ENCODE measurements around the gene FAXDC2.

The FAXDC2 gene

DNA sequence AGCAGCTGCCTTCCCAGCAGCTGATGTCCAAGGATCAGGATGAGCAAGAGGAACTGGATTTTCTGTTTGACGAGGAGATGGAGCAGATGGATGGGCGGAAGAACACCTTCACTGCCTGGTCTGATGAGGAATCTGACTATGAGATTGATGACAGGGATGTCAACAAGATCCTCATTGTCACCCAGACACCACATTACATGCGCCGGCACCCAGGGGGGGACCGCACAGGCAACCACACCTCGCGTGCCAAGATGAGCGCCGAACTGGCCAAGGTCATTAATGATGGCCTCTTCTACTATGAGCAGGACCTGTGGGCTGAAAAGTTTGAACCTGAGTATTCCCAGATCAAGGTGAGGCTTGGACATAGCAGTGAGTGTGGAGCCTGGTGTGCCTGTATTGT is 48.4 kb downstream of the FAXDC2 start:
- no peaks in the 10 kb centered on the region for H3K27me3 ChIP-seq
- H3K4me3 ChIP-seq, result no peak overlapping the region
- no peak overlapping the region for H3K27ac ChIP-seq
- intact Hi-C loops (cut with DNase I; ENCODE audit: low total_unique reads), result no loop called here
- TF ChIP-seq, protein P1, sequence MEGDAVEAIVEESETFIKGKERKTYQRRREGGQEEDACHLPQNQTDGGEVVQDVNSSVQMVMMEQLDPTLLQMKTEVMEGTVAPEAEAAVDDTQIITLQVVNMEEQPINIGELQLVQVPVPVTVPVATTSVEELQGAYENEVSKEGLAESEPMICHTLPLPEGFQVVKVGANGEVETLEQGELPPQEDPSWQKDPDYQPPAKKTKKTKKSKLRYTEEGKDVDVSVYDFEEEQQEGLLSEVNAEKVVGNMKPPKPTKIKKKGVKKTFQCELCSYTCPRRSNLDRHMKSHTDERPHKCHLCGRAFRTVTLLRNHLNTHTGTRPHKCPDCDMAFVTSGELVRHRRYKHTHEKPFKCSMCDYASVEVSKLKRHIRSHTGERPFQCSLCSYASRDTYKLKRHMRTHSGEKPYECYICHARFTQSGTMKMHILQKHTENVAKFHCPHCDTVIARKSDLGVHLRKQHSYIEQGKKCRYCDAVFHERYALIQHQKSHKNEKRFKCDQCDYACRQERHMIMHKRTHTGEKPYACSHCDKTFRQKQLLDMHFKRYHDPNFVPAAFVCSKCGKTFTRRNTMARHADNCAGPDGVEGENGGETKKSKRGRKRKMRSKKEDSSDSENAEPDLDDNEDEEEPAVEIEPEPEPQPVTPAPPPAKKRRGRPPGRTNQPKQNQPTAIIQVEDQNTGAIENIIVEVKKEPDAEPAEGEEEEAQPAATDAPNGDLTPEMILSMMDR (IDR thresholded peaks at IDR 0.05), result no peak
- peaks cover 77 to 89% (median 86%) of the 10 kb centered on the region in 3 donors for H3K36me3 ChIP-seq
- no peaks in the 10 kb centered on the region for H3K9me3 ChIP-seq
- peaks cover 0 to 9% (median 0%) of the 10 kb centered on the region in 4 donors for H3K4me1 ChIP-seq
- no peak for DNase-seq

DNA sequence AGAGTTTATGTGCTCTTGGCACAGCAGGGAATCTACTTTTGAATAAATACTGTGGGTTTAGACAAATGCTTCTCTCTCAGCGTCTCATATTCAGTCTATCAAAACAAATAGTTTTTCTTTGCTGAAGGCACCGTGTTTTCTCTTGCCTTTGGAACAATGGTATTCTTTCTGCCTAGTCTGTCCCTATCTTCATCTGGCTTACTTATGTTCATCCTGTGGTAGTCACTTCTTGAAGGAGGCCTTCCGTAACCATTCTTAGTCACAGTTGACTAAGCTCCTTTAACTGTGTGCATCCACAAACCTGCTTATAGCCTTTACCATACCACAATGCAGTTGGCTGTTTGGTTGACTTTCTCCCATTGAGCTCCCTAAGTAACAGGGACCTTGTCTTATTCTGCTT is 49.3 kb downstream of the FAXDC2 start:
- H3K4me1 ChIP-seq, result peaks cover 0 to 9% (median 0%) of the 10 kb centered on the region in 4 donors

GRCh38 chr5:154800582-154800981 is 49.8 kb downstream of the FAXDC2 start:
- Histone ChIP-seq H3K9me3 (no peaks in the 10 kb centered on the region), H3K4me1 (peaks cover 0 to 9% (median 0%) of the 10 kb centered on the region in 4 donors), H3K27me3 (no peaks in the 10 kb centered on the region), H3K4me3 (no peak overlapping the region), H3K27ac (no peak overlapping the region), H3K36me3 (peaks cover 66 to 84% (median 76%) of the 10 kb centered on the region in 3 donors)
- intact Hi-C loops (cut with DNase I; ENCODE audit: low total_unique reads), result no loop called here
- no peak for DNase-seq
- TF ChIP-seq, protein P1 (IDR thresholded peaks at IDR 0.05), result no peak

More for the DNA sequence above, 49.3 kb downstream of the FAXDC2 start:
- intact Hi-C loops (cut with DNase I; ENCODE audit: low total_unique reads), result no loop called here
- no peak for DNase-seq
- Histone ChIP-seq H3K9me3 (no peaks in the 10 kb centered on the region), H3K36me3 (peaks cover 71 to 89% (median 81%) of the 10 kb centered on the region in 3 donors), H3K27me3 (no peaks in the 10 kb centered on the region), H3K4me3 (no peak overlapping the region), H3K27ac (no peak overlapping the region)
- TF ChIP-seq, protein P1 (IDR thresholded peaks at IDR 0.05), result no peak

DNA sequence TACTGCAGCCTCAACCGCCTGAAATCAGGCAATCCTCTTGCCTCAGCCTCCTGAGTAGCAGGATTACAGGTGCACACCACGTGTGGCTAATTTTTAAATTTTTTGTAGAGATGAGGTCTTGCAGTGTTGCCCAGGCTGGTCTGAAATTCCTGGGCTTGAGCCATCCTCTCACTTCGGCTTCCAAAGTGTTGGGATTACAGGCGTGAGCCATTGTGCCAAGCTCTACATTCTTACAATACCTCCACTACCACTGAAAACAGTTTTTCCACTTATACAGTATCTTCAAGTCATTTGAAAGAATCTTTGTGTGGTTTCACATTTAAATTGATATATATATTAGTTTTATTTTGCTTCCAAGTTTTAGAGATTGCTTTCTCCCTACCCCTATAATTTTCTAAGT is 52.6 kb downstream of the FAXDC2 start:
- TF ChIP-seq, protein P1 (IDR thresholded peaks at IDR 0.05), result no peak
- H3K36me3 ChIP-seq, result peaks cover 46 to 83% (median 60%) of the 10 kb centered on the region in 3 donors
- intact Hi-C loops (cut with DNase I; ENCODE audit: low total_unique reads), result no loop called here
- H3K27ac ChIP-seq, result no peak overlapping the region
- H3K27me3 ChIP-seq, result no peaks in the 10 kb centered on the region
- no peak overlapping the region for H3K4me3 ChIP-seq
- H3K4me1 ChIP-seq, result peaks cover 0 to 24% (median 0%) of the 10 kb centered on the region in 4 donors
- DNase-seq, result no peak
- no peaks in the 10 kb centered on the region for H3K9me3 ChIP-seq

GRCh38 chr5:154795235-154795596 is 55.2 kb downstream of the FAXDC2 start:
- intact Hi-C loops (cut with DNase I; ENCODE audit: low total_unique reads), result no loop called here
- Histone ChIP-seq H3K36me3 (peaks cover 32 to 83% (median 59%) of the 10 kb centered on the region in 3 donors), H3K27ac (peak overlapping the region in 1 of 2 donors; percentile 10)

More at GRCh38 chr5:154795235-154795596, 55.2 kb downstream of the FAXDC2 start:
- Histone ChIP-seq H3K9me3 (no peaks in the 10 kb centered on the region), H3K27me3 (no peaks in the 10 kb centered on the region), H3K4me3 (no peak overlapping the region), H3K4me1 (peaks cover 0 to 24% (median 0%) of the 10 kb centered on the region in 4 donors)
- DNase-seq, result no peak
- TF ChIP-seq, protein P1 (IDR thresholded peaks at IDR 0.05), result no peak
